ENCODE results near the gene PRF1. TPM values are rescaled to one million over a fixed set of nuclear protein-coding genes. Genes with fewer than 3 reads are reported as not detected.
A peak's percentile ranks its signal among the peaks of the same experiment; 100 is the strongest.

Gene PRF1
- total RNA-seq, 2 donors from 2014 or later = 0.96 to 1.3 TPM

- Histone ChIP-seq H3K9ac (ENCODE audit: low read depth in 2 of 2, low read length in 2 of 2) (no peak overlapping the region), H3K27ac (no peak overlapping the region), H3K4me3 (no peak overlapping the region), H3K27me3 (no peaks in the 10 kb centered on the region), H3K9me3 (no peaks in the 10 kb centered on the region), H3K4me1 (no peaks in the 10 kb centered on the region), H3K36me3 (no peaks in the 10 kb centered on the region)
- intact Hi-C loops (cut with DNase I) = no loop called here
- TF ChIP-seq, protein P1, sequence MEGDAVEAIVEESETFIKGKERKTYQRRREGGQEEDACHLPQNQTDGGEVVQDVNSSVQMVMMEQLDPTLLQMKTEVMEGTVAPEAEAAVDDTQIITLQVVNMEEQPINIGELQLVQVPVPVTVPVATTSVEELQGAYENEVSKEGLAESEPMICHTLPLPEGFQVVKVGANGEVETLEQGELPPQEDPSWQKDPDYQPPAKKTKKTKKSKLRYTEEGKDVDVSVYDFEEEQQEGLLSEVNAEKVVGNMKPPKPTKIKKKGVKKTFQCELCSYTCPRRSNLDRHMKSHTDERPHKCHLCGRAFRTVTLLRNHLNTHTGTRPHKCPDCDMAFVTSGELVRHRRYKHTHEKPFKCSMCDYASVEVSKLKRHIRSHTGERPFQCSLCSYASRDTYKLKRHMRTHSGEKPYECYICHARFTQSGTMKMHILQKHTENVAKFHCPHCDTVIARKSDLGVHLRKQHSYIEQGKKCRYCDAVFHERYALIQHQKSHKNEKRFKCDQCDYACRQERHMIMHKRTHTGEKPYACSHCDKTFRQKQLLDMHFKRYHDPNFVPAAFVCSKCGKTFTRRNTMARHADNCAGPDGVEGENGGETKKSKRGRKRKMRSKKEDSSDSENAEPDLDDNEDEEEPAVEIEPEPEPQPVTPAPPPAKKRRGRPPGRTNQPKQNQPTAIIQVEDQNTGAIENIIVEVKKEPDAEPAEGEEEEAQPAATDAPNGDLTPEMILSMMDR (IDR thresholded peaks at IDR 0.05) = no peak
- peak; percentile 12 for DNase-seq
These were observed 7.0 kb downstream of the PRF1 start for GRCh38 chr10:70595566-70596016.

GRCh38 chr10:70594161-70594560, 8.4 kb downstream of the PRF1 start:
- no peak overlapping the region for H3K4me3 ChIP-seq
- TF ChIP-seq, protein P1 (IDR thresholded peaks at IDR 0.05) = no peak
- no peaks in the 10 kb centered on the region for H3K27me3 ChIP-seq
- H3K36me3 ChIP-seq = no peaks in the 10 kb centered on the region
- intact Hi-C loops (cut with DNase I) = no loop called here
- no peaks in the 10 kb centered on the region for H3K9me3 ChIP-seq
- no peaks in the 10 kb centered on the region for H3K4me1 ChIP-seq
- peak; percentile 11 for DNase-seq
- H3K27ac ChIP-seq = no peak overlapping the region
- no peak overlapping the region for H3K9ac ChIP-seq (ENCODE audit: low read depth in 2 of 2, low read length in 2 of 2)

GRCh38 chr10:70593513-70593890, 9.0 kb downstream of the PRF1 start:
- H3K27me3 ChIP-seq = no peaks in the 10 kb centered on the region
- H3K4me1 ChIP-seq = no peaks in the 10 kb centered on the region
- no peak overlapping the region for H3K9ac ChIP-seq (ENCODE audit: low read depth in 2 of 2, low read length in 2 of 2)
- peak; percentile 7 for DNase-seq
- no peaks in the 10 kb centered on the region for H3K9me3 ChIP-seq
- no peak overlapping the region for H3K4me3 ChIP-seq
- intact Hi-C loops (cut with DNase I) = no loop called here
- TF ChIP-seq, protein P1 (IDR thresholded peaks at IDR 0.05) = no peak
- H3K27ac ChIP-seq = no peak overlapping the region
- H3K36me3 ChIP-seq = no peaks in the 10 kb centered on the region

DNA sequence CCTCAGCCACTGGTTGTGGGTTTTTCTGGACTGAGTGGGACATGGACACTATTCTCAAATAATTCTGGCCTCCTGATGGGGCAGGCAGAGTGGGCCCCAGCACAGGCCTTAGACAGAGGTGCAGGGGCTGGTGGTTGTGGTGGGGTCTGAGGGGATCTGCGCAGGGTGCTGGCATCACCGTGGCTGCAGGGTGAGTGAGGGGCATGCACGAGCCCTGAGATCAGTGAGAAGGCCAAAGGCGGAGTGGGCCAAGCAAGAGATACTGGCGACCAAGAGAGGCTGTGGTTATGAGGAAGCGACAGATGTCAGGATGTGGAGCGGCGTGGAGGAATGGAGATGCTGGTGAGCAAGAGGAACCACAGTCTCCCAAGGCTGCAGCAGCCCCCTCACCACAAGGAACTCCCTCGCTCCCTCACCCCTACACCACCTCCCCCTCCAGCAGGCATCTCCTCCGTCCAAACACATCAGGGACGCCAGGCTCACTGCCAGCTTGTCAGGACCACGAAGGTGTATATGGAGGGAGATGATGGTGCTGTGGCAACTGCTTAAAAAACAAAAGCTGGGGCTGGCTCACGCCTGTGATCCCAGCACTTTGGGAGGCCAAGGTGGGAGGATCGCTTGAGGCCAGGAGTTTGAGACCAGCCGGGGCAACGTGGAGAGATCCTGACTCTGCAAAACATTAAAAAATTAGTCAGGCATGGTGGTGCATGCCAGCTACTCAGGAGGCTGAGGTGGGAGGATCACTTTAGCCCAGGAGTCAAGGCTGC, 9.6 kb downstream of the PRF1 start:
- H3K36me3 ChIP-seq = no peaks in the 10 kb centered on the region
- no peaks in the 10 kb centered on the region for H3K4me1 ChIP-seq
- no peak overlapping the region for H3K27ac ChIP-seq
- H3K9me3 ChIP-seq = no peaks in the 10 kb centered on the region
- H3K4me3 ChIP-seq = no peak overlapping the region
- peak; percentile 13 for DNase-seq
- intact Hi-C loops (cut with DNase I) = no loop called here
- H3K9ac ChIP-seq (ENCODE audit: low read depth in 2 of 2, low read length in 2 of 2) = no peak overlapping the region
- no peaks in the 10 kb centered on the region for H3K27me3 ChIP-seq
- TF ChIP-seq, protein P1 (IDR thresholded peaks at IDR 0.05) = no peak

GRCh38 chr10:70592186-70592735, 10.3 kb downstream of the PRF1 start:
- Histone ChIP-seq H3K36me3 (no peaks in the 10 kb centered on the region), H3K27ac (no peak overlapping the region), H3K9ac (ENCODE audit: low read depth in 2 of 2, low read length in 2 of 2) (no peak overlapping the region), H3K9me3 (no peaks in the 10 kb centered on the region), H3K27me3 (no peaks in the 10 kb centered on the region), H3K4me3 (no peak overlapping the region), H3K4me1 (no peaks in the 10 kb centered on the region)
- DNase-seq = peak; percentile 15
- TF ChIP-seq, protein P1 (IDR thresholded peaks at IDR 0.05) = no peak
- intact Hi-C loops (cut with DNase I) = no loop called here
